Kidney (tissue), 14 donors: ENCODE results near the gene AGPAT3. TPM values are rescaled to one million over a fixed set of nuclear protein-coding genes. Genes with fewer than 3 reads are reported as not detected.

ENCODE experiments used
- DNase-seq, 5 donors: peaks; one replicate each; pipeline ENCODE4 v3.0.0-alpha.2; 2013 to 2020
- FAIRE-seq: peaks from 2 replicates; lab custom pipeline; 2012; peaks lifted over from hg19 to GRCh38; lab: Jason Lieb, UNC
- H3K27ac ChIP-seq, 2 donors: one replicate each; pipeline ENCODE4 v1.7.0; 2013; ENCODE audit warnings: low read depth in 2 of 2, low read length in 2 of 2, inconsistent platforms in 1 of 2
- H3K27me3 ChIP-seq: one replicate; pipeline ENCODE4 v1.7.1; 2013; ENCODE audit warnings: low read length, inconsistent platforms; ENCODE audit not compliant: control insufficient read depth, insufficient read depth
- H3K36me3 ChIP-seq, 3 donors: one replicate each; pipeline versions ENCODE4 v1.7.0 to v1.7.1; 2013; ENCODE audit warnings: low read length in 3 of 3, control low read depth in 1 of 3, inconsistent platforms in 1 of 3; ENCODE audit not compliant: insufficient read depth in 3 of 3, control insufficient read depth in 2 of 3
- H3K4me1 ChIP-seq, 3 donors: one replicate each; pipeline versions ENCODE4 v1.7.0 to v1.7.1; 2013; ENCODE audit warnings: low read length in 3 of 3, inconsistent platforms in 1 of 3, low read depth in 1 of 3; ENCODE audit not compliant: control insufficient read depth in 2 of 3, insufficient read depth in 2 of 3
- H3K4me3 ChIP-seq, 3 donors: one replicate each; pipeline versions ENCODE4 v1.7.0 to v1.8.1; 2013; ENCODE audit warnings: low read length in 3 of 3, control low read depth in 1 of 3, inconsistent platforms in 1 of 3
- H3K9ac ChIP-seq, 3 donors: one replicate each; pipeline versions ENCODE4 v1.7.0 to v1.7.1; 2013; ENCODE audit warnings: low read length in 3 of 3, control low read depth in 1 of 3, inconsistent platforms in 1 of 3
- H3K9me3 ChIP-seq, 3 donors: one replicate each; pipeline versions ENCODE4 v1.7.0 to v1.7.1; 2013; ENCODE audit warnings: low read length in 3 of 3, control low read depth in 1 of 3, inconsistent platforms in 1 of 3; ENCODE audit not compliant: control insufficient read depth in 2 of 3, insufficient read depth in 1 of 3
- intact Hi-C: fragments of 100-400 bp; cut with DNase I; formaldehyde crosslinking; loops from one replicate; pipeline ENCODE4 v1.11.1; 2022
- polyA plus RNA-seq: library from polyadenylated mRNA; stranded (reverse); fragments of 350-450 nt; fragmentation: Illumina TruSeq; extraction: RNeasy Lipid Tissue Mini Kit (QIAGEN cat#74804); gene quantifications from one replicate; pipeline ENCODE4 v1.2.3, GENCODE V29; 2014; ENCODE audit warnings: low read depth, low replicate concordance; ENCODE audit not compliant: insufficient read depth
- total RNA-seq: library from RNA; stranded (reverse); fragmentation: NEBNext Ultra II Directional; extraction: Animal tissue kit (Norgen Biotek cat#: 25700); gene quantifications from one replicate; pipeline ENCODE4 v1.2.1, GENCODE V29; 2021
- TF ChIP-seq, protein P1 (sequence below): IDR thresholded peaks from 3 replicates; pipeline ENCODE4 v1.5.1; 2012; ENCODE audit warnings: mild to moderate bottlenecking, moderate library complexity, borderline replicate concordance; ENCODE audit not compliant: insufficient read depth; ENCODE audit errors: extremely low read depth
- donor health status: control.
- donor health status: control.
- donor health status: control.
- donor health status: control.
- donor health status: control.
- donor health status: DM: yes; HTN: yes; CAD: no.
- donor health status: Normal renal cell carcinoma (clear cell type).

AGPAT3 gene
- total and polyA plus RNA-seq, 2 donors from 2014 or later, result 40.3 to 86.2 TPM

DNA sequence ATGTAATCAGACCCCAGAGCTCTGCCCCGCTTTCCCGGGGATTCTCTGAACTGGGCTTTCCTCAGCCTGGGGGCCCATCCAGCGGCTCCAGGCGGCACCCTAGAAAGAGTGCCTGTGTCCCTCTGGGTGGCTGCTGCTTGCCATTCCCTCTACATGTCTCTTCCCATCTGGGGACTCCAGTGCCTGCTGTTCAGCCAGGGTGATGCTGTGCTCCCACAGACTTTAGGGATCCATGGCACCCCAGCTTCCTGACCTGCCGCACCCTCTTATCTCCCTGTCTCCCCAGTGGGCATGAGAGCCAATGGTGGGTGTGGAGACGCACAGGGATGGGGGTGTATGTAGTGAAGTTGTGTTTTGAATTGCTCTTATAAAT lies 163.2 kb downstream of the AGPAT3 start:
- DNase-seq (no peak), FAIRE-seq (no peak)
- H3K27me3 ChIP-seq, result no peaks in the 10 kb centered on the region
- intact Hi-C loops, result no loop called here
- TF ChIP-seq, protein P1, sequence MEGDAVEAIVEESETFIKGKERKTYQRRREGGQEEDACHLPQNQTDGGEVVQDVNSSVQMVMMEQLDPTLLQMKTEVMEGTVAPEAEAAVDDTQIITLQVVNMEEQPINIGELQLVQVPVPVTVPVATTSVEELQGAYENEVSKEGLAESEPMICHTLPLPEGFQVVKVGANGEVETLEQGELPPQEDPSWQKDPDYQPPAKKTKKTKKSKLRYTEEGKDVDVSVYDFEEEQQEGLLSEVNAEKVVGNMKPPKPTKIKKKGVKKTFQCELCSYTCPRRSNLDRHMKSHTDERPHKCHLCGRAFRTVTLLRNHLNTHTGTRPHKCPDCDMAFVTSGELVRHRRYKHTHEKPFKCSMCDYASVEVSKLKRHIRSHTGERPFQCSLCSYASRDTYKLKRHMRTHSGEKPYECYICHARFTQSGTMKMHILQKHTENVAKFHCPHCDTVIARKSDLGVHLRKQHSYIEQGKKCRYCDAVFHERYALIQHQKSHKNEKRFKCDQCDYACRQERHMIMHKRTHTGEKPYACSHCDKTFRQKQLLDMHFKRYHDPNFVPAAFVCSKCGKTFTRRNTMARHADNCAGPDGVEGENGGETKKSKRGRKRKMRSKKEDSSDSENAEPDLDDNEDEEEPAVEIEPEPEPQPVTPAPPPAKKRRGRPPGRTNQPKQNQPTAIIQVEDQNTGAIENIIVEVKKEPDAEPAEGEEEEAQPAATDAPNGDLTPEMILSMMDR, result no peak
- H3K4me1 ChIP-seq, result peaks cover 0 to 19% (median 17%) of the 10 kb centered on the region in 3 donors
- peaks cover 3 to 9% (median 4%) of the 10 kb centered on the region in 3 donors for H3K36me3 ChIP-seq
- H3K4me3 ChIP-seq, result no peak overlapping the region
- no peaks in the 10 kb centered on the region for H3K9me3 ChIP-seq
- peak overlapping the region in 1 of 3 donors; percentile 15 for H3K9ac ChIP-seq
- H3K27ac ChIP-seq, result no peak overlapping the region

DNA sequence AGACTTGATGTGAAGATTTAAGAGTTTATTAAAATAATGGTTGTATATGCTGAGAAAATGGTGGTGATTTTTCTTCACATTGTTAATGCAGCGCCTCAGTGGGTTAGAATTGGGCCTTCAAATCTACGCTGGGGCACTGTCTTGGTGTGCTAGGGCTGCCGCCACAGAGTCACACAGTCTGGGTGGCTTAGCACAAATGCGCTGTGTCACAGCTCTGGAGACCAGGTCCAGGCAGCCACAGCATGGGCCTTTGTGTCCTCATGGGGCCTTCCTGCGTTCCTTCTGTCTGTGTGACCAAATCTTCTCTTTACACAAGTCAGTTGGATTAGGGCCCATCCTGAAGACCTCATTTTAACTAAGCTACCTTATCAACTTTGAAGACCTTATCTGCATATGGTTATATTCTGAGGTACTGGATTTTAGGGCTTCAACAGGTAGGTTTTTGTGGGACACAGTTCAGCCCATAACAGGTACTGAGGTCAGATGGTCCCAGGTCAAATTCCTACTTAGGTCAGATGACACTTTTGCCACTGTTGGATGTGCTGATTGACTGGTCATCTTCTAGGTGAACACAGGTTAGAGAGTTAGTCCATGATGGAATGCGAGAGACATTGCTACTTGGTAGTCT lies 164.6 kb downstream of the AGPAT3 start:
- TF ChIP-seq, protein P1, result no peak
- H3K9me3 ChIP-seq, result no peaks in the 10 kb centered on the region
- peaks cover 3 to 12% (median 7%) of the 10 kb centered on the region in 3 donors for H3K36me3 ChIP-seq
- H3K9ac ChIP-seq, result no peak overlapping the region
- H3K4me3 ChIP-seq, result no peak overlapping the region
- peaks cover 0 to 16% (median 16%) of the 10 kb centered on the region in 3 donors for H3K4me1 ChIP-seq
- no peak overlapping the region for H3K27ac ChIP-seq
- FAIRE-seq (no peak), DNase-seq (no peak)
- H3K27me3 ChIP-seq, result no peaks in the 10 kb centered on the region
- intact Hi-C loops, result no loop called here

DNA sequence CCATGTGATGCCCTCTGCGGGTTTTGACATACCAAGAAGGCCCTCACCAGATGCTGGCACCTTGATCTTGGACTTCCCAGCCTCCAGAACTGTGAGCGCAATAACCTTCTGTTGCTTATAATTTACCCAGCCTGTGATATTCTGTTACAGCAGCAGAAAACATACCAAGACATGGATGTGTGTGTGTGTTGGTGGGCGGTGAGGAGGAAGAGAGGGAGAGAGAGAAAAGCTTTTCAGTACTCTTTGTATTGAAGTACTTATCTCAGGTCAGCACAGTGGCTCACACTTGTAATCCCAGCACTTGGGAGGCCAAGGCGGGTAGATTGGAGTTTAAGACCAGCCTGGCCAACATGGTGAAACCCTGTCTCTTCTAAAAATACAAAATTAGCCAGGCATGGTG lies 170.2 kb downstream of the AGPAT3 start:
- FAIRE-seq (no peak), DNase-seq (no peak)
- intact Hi-C loops, result no loop called here
- no peak overlapping the region for H3K27ac ChIP-seq
- H3K4me3 ChIP-seq, result no peak overlapping the region
- no peak overlapping the region for H3K9ac ChIP-seq
- H3K4me1 ChIP-seq, result no peaks in the 10 kb centered on the region
- no peaks in the 10 kb centered on the region for H3K27me3 ChIP-seq
- H3K9me3 ChIP-seq, result no peaks in the 10 kb centered on the region
- H3K36me3 ChIP-seq, result peaks cover 9 to 32% (median 32%) of the 10 kb centered on the region in 3 donors
- TF ChIP-seq, protein P1, result no peak

Other genes starting within 250 kb of the AGPAT3 start
- 0.60 TPM for gene HSF2BP, start 205.7 kb upstream of the AGPAT3 start, total RNA-seq
- gene HSF2BP, start 205.7 kb upstream of the AGPAT3 start, polyA plus RNA-seq, result 0.19 TPM
- gene RRP1B, start 205.7 kb upstream of the AGPAT3 start, total RNA-seq, result 17.8 TPM
- gene RRP1B, start 205.7 kb upstream of the AGPAT3 start, polyA plus RNA-seq, result 5.0 TPM
- 210 TPM for gene PDXK, start 146.1 kb upstream of the AGPAT3 start, total RNA-seq
- gene PDXK, start 146.1 kb upstream of the AGPAT3 start, polyA plus RNA-seq, result 122 TPM
- gene CSTB, start 88.9 kb upstream of the AGPAT3 start, total RNA-seq, result 74.5 TPM
- gene CSTB, start 88.9 kb upstream of the AGPAT3 start, polyA plus RNA-seq, result 97.8 TPM
- 18.7 TPM for gene RRP1, start 75.6 kb upstream of the AGPAT3 start, total RNA-seq
- gene RRP1, start 75.6 kb upstream of the AGPAT3 start, polyA plus RNA-seq, result 12.9 TPM
- 48.5 TPM for gene TRAPPC10, start 147.1 kb downstream of the AGPAT3 start, total RNA-seq
- 8.8 TPM for gene TRAPPC10, start 147.1 kb downstream of the AGPAT3 start, polyA plus RNA-seq
- gene PWP2, start 242.2 kb downstream of the AGPAT3 start, total RNA-seq, result 8.1 TPM
- gene PWP2, start 242.2 kb downstream of the AGPAT3 start, polyA plus RNA-seq, result 0.84 TPM